Measurements from ENCODE around the gene UPK3A. TPM values are rescaled to one million over a fixed set of nuclear protein-coding genes. Genes with fewer than 3 reads are reported as not detected.
A peak's percentile ranks its signal among the peaks of the same experiment; 100 is the strongest.

Gene UPK3A
- polyA plus RNA-seq, 3 donors = 6.0 to 19.0 (median 14.0) TPM

DNA sequence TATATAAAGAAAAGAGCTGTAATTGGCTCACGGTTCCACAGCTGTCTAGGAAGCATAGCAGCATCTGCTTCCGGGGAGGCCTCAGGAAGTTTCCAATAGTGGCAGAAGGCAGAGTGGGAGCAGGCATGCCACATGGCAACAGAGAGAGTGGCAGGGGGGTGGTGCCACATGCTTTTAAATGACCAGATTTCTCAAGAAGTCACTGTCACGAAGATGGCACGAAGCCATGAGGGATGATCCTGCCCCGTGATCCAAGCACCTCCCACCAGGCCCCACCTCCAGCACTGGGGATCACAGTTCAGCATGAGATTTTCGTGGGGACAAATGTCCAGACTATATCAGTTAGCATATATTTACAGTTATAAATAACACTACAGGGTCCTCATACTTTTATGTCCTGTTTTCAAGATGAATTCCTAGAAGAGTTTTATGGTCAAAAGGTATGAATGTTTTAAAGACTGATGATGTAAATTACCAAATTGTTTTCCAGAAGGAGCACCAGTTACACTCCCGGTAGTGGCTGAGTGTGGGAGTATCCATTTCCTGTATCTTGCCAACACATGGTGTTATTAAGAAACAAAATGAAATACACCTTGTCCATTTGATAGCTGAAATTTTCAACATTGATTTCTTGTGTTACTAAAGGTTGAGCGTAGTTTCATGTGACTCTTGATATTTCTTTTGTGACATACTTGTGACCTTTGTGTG is 44.2 kb downstream of the UPK3A start:
- Histone ChIP-seq H3K9ac (ENCODE audit: insufficient read depth, low read length, poor library complexity, severe bottlenecking) (no peak overlapping the region), H2AFZ (ENCODE audit: insufficient read depth, low read depth, low read length, poor library complexity, severe bottlenecking) (no peak overlapping the region), H3K4me2 (replicated peaks; ENCODE audit: extremely low read depth, low read length, poor library complexity, severe bottlenecking) (no peak overlapping the region), H3K27ac (ENCODE audit: low read depth in 1 of 2, low read length in 2 of 2) (peak overlapping the region in 1 of 2 donors; percentile 53), H3K4me1 (ENCODE audit: control insufficient read depth in 1 of 2, insufficient read depth in 2 of 2, low read length in 2 of 2) (no peaks in the 10 kb centered on the region), H4K20me1 (ENCODE audit: insufficient read depth, low read length) (peaks cover 6% of the 10 kb centered on the region), H3K4me3 (replicated peaks in 1 of 3; ENCODE audit: low read depth in 2 of 3, low read length in 3 of 3) (no peak overlapping the region), H3K9me3 (replicated peaks in 1 of 2; ENCODE audit: control insufficient read depth in 1 of 2, insufficient read depth in 1 of 2, low read length in 2 of 2) (no peaks in the 10 kb centered on the region), H3K79me2 (ENCODE audit: insufficient read depth, low read length) (peaks cover 7% of the 10 kb centered on the region), H3K27me3 (ENCODE audit: control insufficient read depth in 2 of 2, insufficient read depth in 2 of 2, low read length in 2 of 2) (no peaks in the 10 kb centered on the region), H3K36me3 (replicated peaks in 1 of 2; ENCODE audit: control insufficient read depth in 1 of 2, insufficient read depth in 2 of 2, low read length in 2 of 2) (peaks cover 73 to 95% of the 10 kb centered on the region in 2 donors)
- TF ChIP-seq, protein P1, sequence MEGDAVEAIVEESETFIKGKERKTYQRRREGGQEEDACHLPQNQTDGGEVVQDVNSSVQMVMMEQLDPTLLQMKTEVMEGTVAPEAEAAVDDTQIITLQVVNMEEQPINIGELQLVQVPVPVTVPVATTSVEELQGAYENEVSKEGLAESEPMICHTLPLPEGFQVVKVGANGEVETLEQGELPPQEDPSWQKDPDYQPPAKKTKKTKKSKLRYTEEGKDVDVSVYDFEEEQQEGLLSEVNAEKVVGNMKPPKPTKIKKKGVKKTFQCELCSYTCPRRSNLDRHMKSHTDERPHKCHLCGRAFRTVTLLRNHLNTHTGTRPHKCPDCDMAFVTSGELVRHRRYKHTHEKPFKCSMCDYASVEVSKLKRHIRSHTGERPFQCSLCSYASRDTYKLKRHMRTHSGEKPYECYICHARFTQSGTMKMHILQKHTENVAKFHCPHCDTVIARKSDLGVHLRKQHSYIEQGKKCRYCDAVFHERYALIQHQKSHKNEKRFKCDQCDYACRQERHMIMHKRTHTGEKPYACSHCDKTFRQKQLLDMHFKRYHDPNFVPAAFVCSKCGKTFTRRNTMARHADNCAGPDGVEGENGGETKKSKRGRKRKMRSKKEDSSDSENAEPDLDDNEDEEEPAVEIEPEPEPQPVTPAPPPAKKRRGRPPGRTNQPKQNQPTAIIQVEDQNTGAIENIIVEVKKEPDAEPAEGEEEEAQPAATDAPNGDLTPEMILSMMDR (IDR thresholded peaks at IDR 0.05) = no peak
- Mint-ChIP-seq H3K27ac (peak overlapping the region in 4 of 7 donors; percentile 47 to 73 (median 62)), H3K9me3 (peaks cover 0 to 3% (median 0%) of the 10 kb centered on the region in 7 donors), H3K4me3 (no peak overlapping the region), H3K4me1 (no peaks in the 10 kb centered on the region), H3K27me3 (ENCODE audit: low read depth in 3 of 3) (peaks cover 0 to 3% (median 0%) of the 10 kb centered on the region in 3 donors), H3K36me3 (peaks cover 78 to 93% of the 10 kb centered on the region in 2 donors)
- intact Hi-C loops (cut with micrococcal nuclease) = no loop called here
- no peak for DNase-seq
- WGBS (ENCODE audit: insufficient coverage) = 71% methylated on average over 3 of the region's 8 CpGs

DNA sequence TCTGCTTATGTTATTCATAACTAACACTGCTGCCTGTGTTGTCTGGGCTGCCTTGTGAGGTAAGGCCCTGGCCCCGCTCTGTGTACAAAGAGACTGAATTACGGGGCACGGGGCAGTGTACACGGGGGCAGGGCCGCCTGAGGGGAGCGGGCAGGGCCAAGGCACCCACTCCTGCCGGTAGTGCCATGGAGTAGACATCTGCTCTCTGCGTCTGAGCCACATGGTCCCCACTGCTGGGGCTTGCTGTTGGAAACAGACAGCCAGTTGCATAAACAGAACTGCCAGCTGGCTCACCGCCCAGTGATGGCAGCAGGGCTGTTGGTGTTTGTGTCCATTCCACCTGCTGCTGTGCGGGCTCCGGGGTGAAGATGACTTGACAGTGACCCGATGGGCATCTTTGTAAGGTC is 44.8 kb downstream of the UPK3A start:
- Histone ChIP-seq H3K9me3 (replicated peaks in 1 of 2; ENCODE audit: control insufficient read depth in 1 of 2, insufficient read depth in 1 of 2, low read length in 2 of 2) (no peaks in the 10 kb centered on the region), H4K20me1 (ENCODE audit: insufficient read depth, low read length) (peaks cover 6% of the 10 kb centered on the region), H3K27me3 (ENCODE audit: control insufficient read depth in 2 of 2, insufficient read depth in 2 of 2, low read length in 2 of 2) (no peaks in the 10 kb centered on the region), H3K79me2 (ENCODE audit: insufficient read depth, low read length) (peaks cover 7% of the 10 kb centered on the region), H3K36me3 (replicated peaks in 1 of 2; ENCODE audit: control insufficient read depth in 1 of 2, insufficient read depth in 2 of 2, low read length in 2 of 2) (peaks cover 73 to 95% of the 10 kb centered on the region in 2 donors), H3K4me2 (replicated peaks; ENCODE audit: extremely low read depth, low read length, poor library complexity, severe bottlenecking) (no peak overlapping the region), H3K4me3 (replicated peaks in 1 of 3; ENCODE audit: low read depth in 2 of 3, low read length in 3 of 3) (no peak overlapping the region), H3K27ac (ENCODE audit: low read depth in 1 of 2, low read length in 2 of 2) (peak overlapping the region in 1 of 2 donors; percentile 53), H3K4me1 (ENCODE audit: control insufficient read depth in 1 of 2, insufficient read depth in 2 of 2, low read length in 2 of 2) (no peaks in the 10 kb centered on the region), H3K9ac (ENCODE audit: insufficient read depth, low read length, poor library complexity, severe bottlenecking) (no peak overlapping the region), H2AFZ (ENCODE audit: insufficient read depth, low read depth, low read length, poor library complexity, severe bottlenecking) (no peak overlapping the region)
- intact Hi-C loops (cut with micrococcal nuclease) = no loop called here
- no peak for DNase-seq
- 90% methylated on average over 11 of the region's 12 CpGs for WGBS (ENCODE audit: insufficient coverage)
- Mint-ChIP-seq H3K36me3 (peaks cover 78 to 93% of the 10 kb centered on the region in 2 donors), H3K9me3 (peaks cover 0 to 3% (median 0%) of the 10 kb centered on the region in 7 donors), H3K27ac (peak overlapping the region in 2 of 7 donors; percentile 36 to 67), H3K4me3 (no peak overlapping the region), H3K4me1 (no peaks in the 10 kb centered on the region), H3K27me3 (ENCODE audit: low read depth in 3 of 3) (peaks cover 0 to 3% (median 0%) of the 10 kb centered on the region in 3 donors)
- TF ChIP-seq, protein P1 (IDR thresholded peaks at IDR 0.05) = no peak
